ENCODE results near the gene DIP2C. TPM values are rescaled to one million over a fixed set of nuclear protein-coding genes. Genes with fewer than 3 reads are reported as not detected.

DIP2C gene
- total RNA-seq, 1 donor from 2014 or later = 10.1 TPM

DNA sequence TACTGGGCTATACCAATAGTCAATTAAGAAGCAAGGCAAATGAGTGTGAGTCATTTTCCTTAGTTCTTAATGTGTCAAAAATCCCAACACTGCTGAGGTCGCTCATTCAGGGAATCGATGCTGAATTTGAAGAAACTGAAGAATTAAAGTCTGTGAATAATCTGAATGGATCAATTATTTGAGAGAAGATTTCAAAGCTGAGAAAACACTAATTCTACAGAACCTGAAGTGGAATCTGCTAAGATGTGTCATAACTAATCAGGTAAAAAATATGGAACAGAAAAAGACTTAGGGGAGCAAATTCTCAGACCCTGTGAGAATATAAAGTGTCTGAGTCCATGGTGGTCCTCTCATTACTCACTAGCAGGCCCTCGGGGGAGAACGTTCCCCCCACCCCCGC is 125.6 kb downstream of the DIP2C start:
- H3K4me3 ChIP-seq = no peak overlapping the region
- H3K9ac ChIP-seq = no peak overlapping the region
- Mint-ChIP-seq H3K9me3 (peaks cover 60% of the 10 kb centered on the region), H3K4me1 (peaks cover 16% of the 10 kb centered on the region), H3K4me3 (no peak overlapping the region), H3K27me3 (ENCODE audit: insufficient read depth, low read depth) (peaks cover 5% of the 10 kb centered on the region), H3K36me3 (peaks cover 33% of the 10 kb centered on the region), H3K27ac (no peak overlapping the region)
- H3K4me1 ChIP-seq = peaks cover 5% of the 10 kb centered on the region
- peaks cover 82% of the 10 kb centered on the region for H3K79me2 ChIP-seq (ENCODE audit: low read depth)
- H2AFZ ChIP-seq (replicated peaks) = no peak overlapping the region
- DNase-seq (ENCODE audit: low spot score) = no peak
- H3K4me2 ChIP-seq = no peak overlapping the region
- TF ChIP-seq EZH2 (IDR thresholded peaks at IDR 0.05) = no peak
- TF ChIP-seq, protein P1, sequence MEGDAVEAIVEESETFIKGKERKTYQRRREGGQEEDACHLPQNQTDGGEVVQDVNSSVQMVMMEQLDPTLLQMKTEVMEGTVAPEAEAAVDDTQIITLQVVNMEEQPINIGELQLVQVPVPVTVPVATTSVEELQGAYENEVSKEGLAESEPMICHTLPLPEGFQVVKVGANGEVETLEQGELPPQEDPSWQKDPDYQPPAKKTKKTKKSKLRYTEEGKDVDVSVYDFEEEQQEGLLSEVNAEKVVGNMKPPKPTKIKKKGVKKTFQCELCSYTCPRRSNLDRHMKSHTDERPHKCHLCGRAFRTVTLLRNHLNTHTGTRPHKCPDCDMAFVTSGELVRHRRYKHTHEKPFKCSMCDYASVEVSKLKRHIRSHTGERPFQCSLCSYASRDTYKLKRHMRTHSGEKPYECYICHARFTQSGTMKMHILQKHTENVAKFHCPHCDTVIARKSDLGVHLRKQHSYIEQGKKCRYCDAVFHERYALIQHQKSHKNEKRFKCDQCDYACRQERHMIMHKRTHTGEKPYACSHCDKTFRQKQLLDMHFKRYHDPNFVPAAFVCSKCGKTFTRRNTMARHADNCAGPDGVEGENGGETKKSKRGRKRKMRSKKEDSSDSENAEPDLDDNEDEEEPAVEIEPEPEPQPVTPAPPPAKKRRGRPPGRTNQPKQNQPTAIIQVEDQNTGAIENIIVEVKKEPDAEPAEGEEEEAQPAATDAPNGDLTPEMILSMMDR (IDR thresholded peaks at IDR 0.05) = no peak
- no peaks in the 10 kb centered on the region for H3K9me3 ChIP-seq (ENCODE audit: low read depth)
- no peak overlapping the region for H3K27ac ChIP-seq
- peaks cover 10% of the 10 kb centered on the region for H4K20me1 ChIP-seq (ENCODE audit: low read depth)
- no peaks in the 10 kb centered on the region for H3K36me3 ChIP-seq
- H3K27me3 ChIP-seq = no peaks in the 10 kb centered on the region
- H3F3A ChIP-seq (ENCODE audit: low read depth) = no peaks in the 10 kb centered on the region

DNA sequence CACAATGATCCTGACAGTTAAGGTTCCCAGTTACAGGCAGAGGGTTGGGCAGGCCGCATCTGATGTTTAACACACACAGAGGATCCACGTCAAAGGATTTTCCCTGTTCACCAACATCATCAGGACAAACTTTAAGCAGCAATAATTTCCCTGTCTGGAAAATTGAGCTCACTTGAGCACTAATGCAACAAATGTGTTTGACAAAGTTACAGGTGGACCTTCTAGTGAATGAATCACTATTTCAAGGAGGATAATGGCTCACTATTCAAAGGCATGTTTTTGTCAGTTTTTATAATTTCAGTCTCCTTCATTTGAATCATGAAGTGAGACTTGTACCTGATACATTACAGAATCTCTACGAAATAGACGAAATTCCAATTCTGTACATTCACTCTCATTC is 127.3 kb downstream of the DIP2C start:
- TF ChIP-seq, protein P1 (IDR thresholded peaks at IDR 0.05) = no peak
- TF ChIP-seq EZH2phosphoT487 (IDR thresholded peaks at IDR 0.05) (no peak), EZH2 (IDR thresholded peaks at IDR 0.05) (no peak)
- Histone ChIP-seq H3K27me3 (no peaks in the 10 kb centered on the region), H2AFZ (replicated peaks) (no peak overlapping the region), H3K27ac (no peak overlapping the region), H3K79me2 (ENCODE audit: low read depth) (peaks cover 80% of the 10 kb centered on the region), H3K4me3 (no peak overlapping the region), H4K20me1 (ENCODE audit: low read depth) (peaks cover 11% of the 10 kb centered on the region), H3K9me3 (ENCODE audit: low read depth) (no peaks in the 10 kb centered on the region), H3F3A (ENCODE audit: low read depth) (no peaks in the 10 kb centered on the region), H3K4me2 (no peak overlapping the region), H3K36me3 (no peaks in the 10 kb centered on the region), H3K4me1 (peaks cover 9% of the 10 kb centered on the region), H3K9ac (no peak overlapping the region)
- Mint-ChIP-seq H3K4me1 (peaks cover 26% of the 10 kb centered on the region), H3K27ac (no peak overlapping the region), H3K4me3 (no peak overlapping the region), H3K36me3 (peaks cover 31% of the 10 kb centered on the region), H3K9me3 (peaks cover 56% of the 10 kb centered on the region), H3K27me3 (ENCODE audit: insufficient read depth, low read depth) (peaks cover 3% of the 10 kb centered on the region)
- DNase-seq (ENCODE audit: low spot score) = no peak

DNA sequence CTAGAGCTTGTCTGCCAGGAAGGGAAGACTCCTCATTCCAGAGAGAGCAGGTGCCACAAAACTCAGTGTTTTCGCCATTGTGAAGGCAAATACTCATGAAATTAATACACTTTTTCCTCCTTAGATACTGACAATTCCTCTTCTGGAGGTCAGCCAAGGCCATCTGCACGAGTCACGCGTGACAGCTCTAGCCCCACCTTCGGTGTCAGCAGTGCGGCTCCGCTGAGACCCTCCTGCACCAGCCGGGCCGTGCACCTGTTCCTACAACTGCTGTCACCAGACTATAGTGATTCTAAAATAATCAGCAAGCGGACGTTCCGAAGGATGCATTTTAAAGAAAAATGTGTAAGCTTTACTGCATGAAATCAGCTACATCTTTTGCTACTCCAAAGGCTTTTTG is 127.7 kb downstream of the DIP2C start:
- H3K27ac ChIP-seq = no peak overlapping the region
- peaks cover 15% of the 10 kb centered on the region for H4K20me1 ChIP-seq (ENCODE audit: low read depth)
- H3K79me2 ChIP-seq (ENCODE audit: low read depth) = peaks cover 80% of the 10 kb centered on the region
- DNase-seq (ENCODE audit: low spot score) = no peak
- no peak overlapping the region for H2AFZ ChIP-seq (replicated peaks)
- no peak for TF ChIP-seq EZH2 (IDR thresholded peaks at IDR 0.05)
- TF ChIP-seq EZH2phosphoT487 (IDR thresholded peaks at IDR 0.05) = no peak
- TF ChIP-seq, protein P1 (IDR thresholded peaks at IDR 0.05) = no peak
- no peak overlapping the region for H3K4me2 ChIP-seq
- H3K36me3 ChIP-seq = no peaks in the 10 kb centered on the region
- no peaks in the 10 kb centered on the region for H3K27me3 ChIP-seq
- no peak overlapping the region for H3K9ac ChIP-seq
- Mint-ChIP-seq H3K4me1 (peaks cover 29% of the 10 kb centered on the region), H3K36me3 (peaks cover 34% of the 10 kb centered on the region), H3K9me3 (peaks cover 53% of the 10 kb centered on the region), H3K4me3 (no peak overlapping the region), H3K27ac (no peak overlapping the region), H3K27me3 (ENCODE audit: insufficient read depth, low read depth) (peaks cover 3% of the 10 kb centered on the region)
- no peaks in the 10 kb centered on the region for H3F3A ChIP-seq (ENCODE audit: low read depth)
- H3K4me3 ChIP-seq = no peak overlapping the region
- peaks cover 9% of the 10 kb centered on the region for H3K4me1 ChIP-seq
- H3K9me3 ChIP-seq (ENCODE audit: low read depth) = no peaks in the 10 kb centered on the region

All from neural progenitor cell (in vitro differentiated cells).